K562 (cell line): ENCODE data around the gene ECI1.

ENCODE experiments used
- HIVEP1 ChIP-seq: fragments of 250-450 bp; sonication (Bioruptor Pico); IDR thresholded peaks from 2 replicates; pipeline ENCODE4 v1.4.0; 2020; ENCODE audit warnings: mild to moderate bottlenecking
- MGA ChIP-seq: fragments of 450-650 bp; IDR thresholded peaks from 2 replicates; pipeline ENCODE4 v1.6.1; 2016; ENCODE audit warnings: mild to moderate bottlenecking, moderate library complexity
- NRF1 ChIP-seq, 2 experiments: fragments of 450-650 bp; IDR thresholded peaks in 1 of 2; conservative IDR thresholded peaks in 1 of 2; 2 replicates each; pipeline ENCODE4 v1.6.1; 2014; ENCODE audit warnings: mild to moderate bottlenecking in 2 of 2
- TARDBP ChIP-seq: fragments of 450-650 bp; IDR thresholded peaks from 2 replicates; pipeline ENCODE4 v1.6.1; 2016
- TEAD2 ChIP-seq: fragments of 450-650 bp; IDR thresholded peaks from 2 replicates; pipeline ENCODE4 v1.6.1; 2016; ENCODE audit warnings: missing genetic modification characterization, control low read depth, missing compliant biosample characterization
- ZEB2 ChIP-seq: fragments of 450-650 bp; IDR thresholded peaks from 2 replicates; pipeline ENCODE4 v1.6.1; 2016
- ZNF644 ChIP-seq: fragments of 200-800 bp; sonication (Bioruptor generic); IDR thresholded peaks from 2 replicates; pipeline ENCODE4 v1.6.1; 2016; ENCODE audit warnings: low read depth, missing genetic modification characterization, missing compliant biosample characterization
- TF ChIP-seq, protein P1 (sequence below), 3 experiments: IDR thresholded peaks in 2 of 3; conservative IDR thresholded peaks in 1 of 3; 2 replicates each; pipeline ENCODE4 v1.5.1; 2011 to 2012; ENCODE audit warnings: low read length in 3 of 3, mild to moderate bottlenecking in 3 of 3, control low read depth in 2 of 3, improper control_type of control experiment in 1 of 3, inconsistent platforms in 1 of 3, low read depth in 1 of 3, mixed read lengths in 1 of 3, moderate library complexity in 1 of 3; ENCODE audit not compliant: insufficient read depth in 2 of 3

GRCh38 chr16:2191446-2191706 is 60.0 kb downstream of the ECI1 start:
- TF ChIP-seq NRF1 (conservative IDR thresholded peaks at IDR 0.05 in 1 of 2, IDR thresholded peaks at IDR 0.05 in 1 of 2) (no peak), ZEB2 (no peak), HIVEP1 (CRISPR knock-in tag) (no peak), ZNF644 (tag) (no peak), TARDBP (no peak), TEAD2 (tag) (no peak), MGA (no peak)
- TF ChIP-seq, protein P1, sequence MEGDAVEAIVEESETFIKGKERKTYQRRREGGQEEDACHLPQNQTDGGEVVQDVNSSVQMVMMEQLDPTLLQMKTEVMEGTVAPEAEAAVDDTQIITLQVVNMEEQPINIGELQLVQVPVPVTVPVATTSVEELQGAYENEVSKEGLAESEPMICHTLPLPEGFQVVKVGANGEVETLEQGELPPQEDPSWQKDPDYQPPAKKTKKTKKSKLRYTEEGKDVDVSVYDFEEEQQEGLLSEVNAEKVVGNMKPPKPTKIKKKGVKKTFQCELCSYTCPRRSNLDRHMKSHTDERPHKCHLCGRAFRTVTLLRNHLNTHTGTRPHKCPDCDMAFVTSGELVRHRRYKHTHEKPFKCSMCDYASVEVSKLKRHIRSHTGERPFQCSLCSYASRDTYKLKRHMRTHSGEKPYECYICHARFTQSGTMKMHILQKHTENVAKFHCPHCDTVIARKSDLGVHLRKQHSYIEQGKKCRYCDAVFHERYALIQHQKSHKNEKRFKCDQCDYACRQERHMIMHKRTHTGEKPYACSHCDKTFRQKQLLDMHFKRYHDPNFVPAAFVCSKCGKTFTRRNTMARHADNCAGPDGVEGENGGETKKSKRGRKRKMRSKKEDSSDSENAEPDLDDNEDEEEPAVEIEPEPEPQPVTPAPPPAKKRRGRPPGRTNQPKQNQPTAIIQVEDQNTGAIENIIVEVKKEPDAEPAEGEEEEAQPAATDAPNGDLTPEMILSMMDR (IDR thresholded peaks at IDR 0.05 in 2 of 3, conservative IDR thresholded peaks at IDR 0.05 in 1 of 3; ENCODE audit: insufficient read depth in 2 of 3, low read depth in 1 of 3, low read length in 3 of 3): no peak
